Fibroblast of lung (primary cell): Measurements from ENCODE around the gene KIF16B. TPM values are rescaled to one million over a fixed set of nuclear protein-coding genes. Genes with fewer than 3 reads are reported as not detected.

Experiments
- DNase-seq, 2 donors: peaks; one replicate each; pipeline versions ENCODE4 v3.0.0 to v3.0.0-alpha.2; 2010; ENCODE audit warnings: low read depth in 2 of 2
- H2AFZ ChIP-seq: 2 replicates; pipeline ENCODE4 v1.5.1; 2012; ENCODE audit warnings: low read length, control low read depth, inconsistent platforms
- H3K27ac ChIP-seq: 2 replicates; pipeline ENCODE4 v1.5.1; 2011; ENCODE audit warnings: low read length, control low read depth; ENCODE audit not compliant: insufficient read depth
- H3K27me3 ChIP-seq: 2 replicates; pipeline ENCODE4 v1.5.1; 2011; ENCODE audit warnings: mild to moderate bottlenecking, low read length; ENCODE audit not compliant: control insufficient read depth, insufficient read depth
- H3K36me3 ChIP-seq: 2 replicates; pipeline ENCODE4 v1.5.1; 2011; ENCODE audit warnings: low read length; ENCODE audit not compliant: control insufficient read depth, insufficient read depth
- H3K4me1 ChIP-seq: 2 replicates; pipeline ENCODE4 v1.5.1; 2011; ENCODE audit warnings: low read length; ENCODE audit not compliant: control insufficient read depth, insufficient read depth; ENCODE audit errors: extremely low read depth
- H3K4me2 ChIP-seq: 2 replicates; pipeline ENCODE4 v1.5.1; 2011; ENCODE audit warnings: low read length, control low read depth; ENCODE audit not compliant: insufficient read depth; ENCODE audit errors: extremely low read depth
- H3K4me3 ChIP-seq, 4 experiments: fragments of 200-600 bp in 1 of 4; sonication (generic) in 1 of 4; replicated peaks in 1 of 4; 2 replicates each; pipeline ENCODE4 v1.5.1; 2011 to 2016; ENCODE audit warnings: low read length in 4 of 4, low read depth in 3 of 4, mild to moderate bottlenecking in 3 of 4, control low read depth in 2 of 4, inconsistent platforms in 1 of 4, mixed read lengths in 1 of 4; ENCODE audit not compliant: insufficient read depth in 1 of 4; ENCODE audit errors: control extremely low read depth in 1 of 4
- H3K79me2 ChIP-seq: 2 replicates; pipeline ENCODE4 v1.5.1; 2012; ENCODE audit warnings: mild to moderate bottlenecking, low read length, inconsistent platforms; ENCODE audit not compliant: control insufficient read depth, insufficient read depth
- H3K9ac ChIP-seq: 2 replicates; pipeline ENCODE4 v1.5.1; 2011; ENCODE audit warnings: mild to moderate bottlenecking, low read length, control low read depth; ENCODE audit not compliant: insufficient read depth
- H3K9me3 ChIP-seq: 2 replicates; pipeline ENCODE4 v1.5.1; 2012; ENCODE audit warnings: low read depth, low read length; ENCODE audit not compliant: control insufficient read depth, insufficient read depth
- H4K20me1 ChIP-seq: 2 replicates; pipeline ENCODE4 v1.5.1; 2011; ENCODE audit warnings: low read length; ENCODE audit not compliant: control insufficient read depth, insufficient read depth; ENCODE audit errors: extremely low read depth
- CTCF ChIP-seq, 2 donors: IDR thresholded peaks in 1 of 2; conservative IDR thresholded peaks in 1 of 2; 1 replicate in 1 of 2; 2 replicates in 1 of 2; pipeline ENCODE4 v1.5.1; 2011 to 2012; ENCODE audit warnings: low read length in 2 of 2, control low read depth in 1 of 2, inconsistent platforms in 1 of 2, low read depth in 1 of 2, mild to moderate bottlenecking in 1 of 2
- EZH2 ChIP-seq: IDR thresholded peaks from 2 replicates; pipeline ENCODE4 v1.5.1; 2012; ENCODE audit warnings: low read length, control low read depth, mild to moderate bottlenecking; ENCODE audit errors: missing control alignments
- polyA plus RNA-seq, 2 donors: library from polyadenylated mRNA; depleted of rRNA in 1 of 2; stranded (reverse) in 1 of 2; unstranded in 1 of 2; fragments of >200 nt; gene quantifications; 2 replicates each; pipeline ENCODE4 v1.2.1, GENCODE V29; 2011 to 2012; ENCODE audit warnings: missing spikeins in 1 of 2
- total RNA-seq: library from RNA; depleted of rRNA; stranded (reverse); fragments of >200 nt; gene quantifications from 2 replicates; pipeline ENCODE4 v1.2.1, GENCODE V29; 2014

Gene KIF16B
- total and polyA plus RNA-seq, 2 donors (not counting 1 experiment from before 2014, with no cell fraction given) = 7.7 to 17.3 TPM

- H3K36me3 ChIP-seq = no peaks in the 10 kb centered on the region
- peak in 1 of 2 donors; percentile 5 for DNase-seq
- H3K4me2 ChIP-seq = no peak overlapping the region
- H4K20me1 ChIP-seq = no peaks in the 10 kb centered on the region
- H3K27ac ChIP-seq = no peak overlapping the region
- no peak for TF ChIP-seq EZH2
- TF ChIP-seq CTCF (conservative IDR thresholded peaks at IDR 0.05 in 1 of 2, IDR thresholded peaks at IDR 0.05 in 1 of 2; ENCODE audit: low read depth in 1 of 2, low read length in 2 of 2) = no peak
- H3K79me2 ChIP-seq = no peaks in the 10 kb centered on the region
- no peak overlapping the region for H3K9ac ChIP-seq
- no peak overlapping the region for H3K4me3 ChIP-seq
- no peaks in the 10 kb centered on the region for H3K27me3 ChIP-seq
- H3K4me1 ChIP-seq = no peaks in the 10 kb centered on the region
- no peaks in the 10 kb centered on the region for H3K9me3 ChIP-seq
- H2AFZ ChIP-seq = no peak overlapping the region
Measured at GRCh38 chr20:16311756-16312155, 261.5 kb downstream of the KIF16B start.

GRCh38 chr20:16308754-16309153 is 264.5 kb downstream of the KIF16B start:
- peak in 1 of 2 donors; percentile 15 for DNase-seq
- H3K27me3 ChIP-seq = no peaks in the 10 kb centered on the region
- no peaks in the 10 kb centered on the region for H3K36me3 ChIP-seq
- no peak overlapping the region for H3K9ac ChIP-seq
- H4K20me1 ChIP-seq = no peaks in the 10 kb centered on the region
- H3K4me2 ChIP-seq = no peak overlapping the region
- no peaks in the 10 kb centered on the region for H3K9me3 ChIP-seq
- no peak overlapping the region for H3K4me3 ChIP-seq
- no peak overlapping the region for H3K27ac ChIP-seq
- H2AFZ ChIP-seq = no peak overlapping the region
- TF ChIP-seq EZH2 = no peak
- TF ChIP-seq CTCF (conservative IDR thresholded peaks at IDR 0.05 in 1 of 2, IDR thresholded peaks at IDR 0.05 in 1 of 2; ENCODE audit: low read depth in 1 of 2, low read length in 2 of 2) = no peak
- H3K4me1 ChIP-seq = no peaks in the 10 kb centered on the region
- no peaks in the 10 kb centered on the region for H3K79me2 ChIP-seq

GRCh38 chr20:16302818-16303217 is 270.4 kb downstream of the KIF16B start:
- H3K4me3 ChIP-seq = no peak overlapping the region
- no peaks in the 10 kb centered on the region for H3K9me3 ChIP-seq
- H3K4me2 ChIP-seq = no peak overlapping the region
- H3K36me3 ChIP-seq = no peaks in the 10 kb centered on the region
- H3K79me2 ChIP-seq = no peaks in the 10 kb centered on the region
- H2AFZ ChIP-seq = no peak overlapping the region
- H3K27ac ChIP-seq = no peak overlapping the region
- no peaks in the 10 kb centered on the region for H3K27me3 ChIP-seq
- H4K20me1 ChIP-seq = no peaks in the 10 kb centered on the region
- no peak for DNase-seq
- H3K4me1 ChIP-seq = no peaks in the 10 kb centered on the region
- TF ChIP-seq EZH2 = no peak
- TF ChIP-seq CTCF (conservative IDR thresholded peaks at IDR 0.05 in 1 of 2, IDR thresholded peaks at IDR 0.05 in 1 of 2; ENCODE audit: low read depth in 1 of 2, low read length in 2 of 2) = no peak
- no peak overlapping the region for H3K9ac ChIP-seq
